GM18861 (cell line): ENCODE data around the gene EIF1B.
"Not testable (repeated sequence)": the region's sequence is repeated elsewhere in the genome, so short reads cannot be mapped to it uniquely, and the experiment has no call there.

Experiments
- ATAC-seq: cut with Tn5 transposase; IDR thresholded peaks from one replicate; pipeline ENCODE4 v1.9.1; 2021; ENCODE audit not compliant: unreplicated experiment

Gene EIF1B

DNA sequence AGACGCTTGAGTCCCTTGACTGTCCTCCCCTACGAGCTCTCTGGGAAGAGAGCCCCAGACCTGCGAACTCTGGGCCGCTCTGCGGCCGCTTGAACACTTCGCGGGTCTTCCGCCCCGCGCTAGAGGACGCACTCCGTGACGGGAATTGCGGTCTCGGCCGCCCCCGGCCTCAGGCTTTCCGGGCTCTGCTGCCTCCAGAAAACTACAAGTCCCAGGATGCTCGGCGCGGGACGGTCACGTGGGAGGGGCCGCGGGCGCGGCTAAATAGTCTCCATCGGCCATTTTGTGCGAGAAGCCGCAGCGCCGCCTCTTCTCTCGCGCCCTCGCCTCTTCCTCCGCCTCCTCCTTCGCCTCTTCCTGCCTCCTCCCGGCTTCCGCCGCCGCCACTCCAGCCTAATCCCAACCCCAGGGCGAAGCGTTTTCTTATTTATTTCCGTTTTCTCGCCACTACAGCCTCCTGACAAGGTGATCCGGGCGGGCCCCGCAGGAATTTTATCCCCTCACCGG is at the start of gene EIF1B:
Gene EIF1B, plus strand, starts transcription at position 290 of the 507 bp plus-strand sequence. CDS start 235 bp downstream, outside the sequence.
- ATAC-seq = peak; percentile 91

DNA sequence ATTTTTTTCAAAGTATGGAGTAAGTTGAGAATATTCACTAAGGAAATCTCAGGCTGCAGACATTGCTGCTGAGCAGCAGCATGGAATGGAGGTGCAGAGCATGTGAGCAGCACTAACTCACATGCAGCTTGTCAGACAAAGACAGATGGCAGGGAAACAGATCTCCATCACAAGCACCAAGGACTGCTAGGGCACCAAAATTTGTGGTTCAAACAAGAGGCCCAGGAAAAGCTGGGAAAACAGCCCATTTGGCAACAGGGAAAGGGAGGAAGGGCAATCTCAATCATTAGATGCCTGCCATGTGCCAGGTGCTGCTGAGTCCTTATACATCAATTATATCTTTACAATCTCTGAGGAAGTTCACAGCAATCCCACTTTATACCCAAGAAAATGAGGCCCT is 47.2 kb upstream of the EIF1B start:
- ATAC-seq = no peak

DNA sequence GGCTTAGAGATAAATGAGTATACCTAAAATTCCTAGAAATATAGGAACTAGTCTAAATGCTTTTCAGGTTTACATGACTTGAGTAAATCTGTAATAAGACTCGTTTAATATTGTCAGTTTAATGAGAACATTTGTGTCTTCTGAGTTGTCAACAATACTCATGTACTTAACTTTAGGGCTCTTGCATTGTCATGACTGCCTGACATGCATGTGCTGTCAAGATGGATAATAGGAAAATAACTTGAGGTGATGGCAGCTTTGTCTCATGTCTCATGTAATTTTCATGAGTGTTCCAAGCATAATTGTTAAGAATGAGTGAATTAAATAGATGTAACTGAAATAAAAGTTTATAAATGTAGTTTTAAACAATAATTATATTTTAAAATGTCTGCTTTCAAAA is 45.1 kb upstream of the EIF1B start:
- no peak for ATAC-seq

DNA sequence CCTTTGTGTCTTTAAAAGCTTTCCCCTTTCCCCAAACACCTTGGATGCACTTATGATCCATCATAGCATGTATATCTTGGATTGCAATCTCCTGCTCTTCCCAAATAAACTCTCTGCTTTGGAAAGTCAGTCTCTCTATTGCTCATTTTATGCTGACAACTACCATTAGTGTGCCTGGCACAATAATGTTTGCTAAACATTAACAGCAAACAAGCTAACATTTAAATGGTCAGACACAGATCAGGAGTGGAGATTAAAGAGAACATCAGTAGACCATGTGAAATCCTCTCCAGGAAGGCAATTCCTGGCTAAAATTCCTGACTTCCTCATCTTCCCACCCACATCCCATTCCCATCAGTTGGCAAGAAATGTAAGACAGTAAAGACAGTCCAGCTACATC is 44.3 kb upstream of the EIF1B start:
- no peak for ATAC-seq

DNA sequence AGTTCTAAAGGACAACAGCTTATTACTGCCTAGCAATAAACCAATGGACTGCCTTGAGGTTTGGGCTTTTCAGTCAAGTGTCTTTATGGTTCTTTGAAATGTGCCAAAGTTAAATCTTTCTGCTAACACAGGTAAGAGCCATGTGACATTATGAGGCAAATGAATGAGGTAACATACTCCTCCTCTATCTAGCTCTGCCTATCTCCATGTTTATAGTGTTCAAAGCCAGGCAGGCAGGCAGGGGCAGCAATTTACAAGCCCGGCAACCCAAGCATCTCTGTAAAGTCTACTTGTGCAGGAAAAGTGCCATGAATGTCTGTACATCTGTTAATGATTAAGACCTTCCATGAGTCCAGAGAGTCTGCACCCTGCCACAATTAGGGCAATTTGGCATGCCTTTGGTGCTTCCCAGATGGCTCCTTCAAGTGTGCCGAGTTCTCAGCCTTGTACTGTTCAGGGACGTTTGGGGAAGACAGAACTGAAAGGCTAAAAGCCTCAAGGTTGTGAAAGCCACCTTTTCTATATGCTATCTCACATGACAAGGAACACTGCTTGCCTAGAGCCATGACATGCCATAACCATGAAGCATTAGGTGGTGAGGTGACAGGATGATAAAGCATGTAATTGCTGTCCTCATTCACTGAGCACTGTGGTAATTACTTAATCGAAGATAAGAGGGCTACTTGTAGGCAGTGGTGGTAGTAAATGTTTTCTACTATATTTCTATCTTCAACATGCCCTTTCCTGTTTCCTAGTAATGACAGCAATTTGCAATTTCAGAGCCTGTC is 41.4 kb upstream of the EIF1B start:
- no peak for ATAC-seq

DNA sequence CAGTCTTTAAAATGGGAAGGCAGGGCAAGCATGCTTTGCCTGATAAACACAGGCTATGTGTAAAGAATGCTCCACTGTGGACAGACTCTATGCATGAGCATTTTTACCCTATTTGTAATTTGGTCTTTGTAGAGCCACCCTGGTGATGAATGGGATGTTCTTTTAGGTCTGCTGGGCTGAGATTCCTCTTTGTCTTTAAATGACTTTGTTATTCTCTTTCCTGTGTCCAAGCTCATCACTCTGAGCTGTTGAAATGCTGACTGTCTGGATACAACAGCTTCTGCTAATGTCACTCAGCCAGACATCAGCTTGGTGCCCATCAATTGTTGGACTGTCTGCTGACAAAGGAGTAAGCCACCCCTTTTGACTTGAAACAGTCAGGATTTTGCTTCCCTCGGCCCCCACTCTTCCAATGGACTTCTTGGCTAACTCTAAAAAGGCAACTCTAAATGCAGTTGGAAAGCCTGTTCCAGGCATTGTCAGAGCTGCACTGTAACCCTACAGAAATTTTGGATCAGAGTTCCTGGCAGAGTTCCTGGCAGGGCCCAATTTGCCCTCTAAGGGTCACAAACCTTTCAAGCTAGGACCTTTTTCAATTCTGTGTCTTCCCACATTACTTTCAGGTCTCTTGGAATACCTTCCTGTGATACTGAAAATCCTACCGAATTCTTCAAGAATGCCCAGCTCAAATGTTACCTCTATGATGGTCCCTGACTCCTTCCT is 40.5 kb upstream of the EIF1B start:
- no peak for ATAC-seq

DNA sequence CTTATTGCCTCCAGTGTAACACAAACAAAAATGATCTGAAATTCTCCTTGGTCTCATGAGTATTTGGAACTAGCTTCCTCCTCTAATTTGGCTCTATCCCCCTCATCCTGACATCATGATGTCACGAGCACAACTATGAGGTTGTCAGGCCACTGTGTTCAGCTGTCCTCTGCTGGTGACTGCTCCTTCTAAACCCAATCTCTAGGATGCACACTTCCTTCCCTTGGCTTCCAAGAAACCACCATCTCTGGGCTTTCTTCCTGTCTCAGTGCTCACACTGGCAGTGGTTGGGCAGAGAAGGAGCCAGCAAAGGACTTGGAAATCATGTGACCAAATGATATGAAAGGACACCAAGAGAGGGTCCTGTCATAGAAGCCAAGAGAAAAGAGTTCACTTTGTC is 30.7 kb upstream of the EIF1B start:
- ATAC-seq = no peak

DNA sequence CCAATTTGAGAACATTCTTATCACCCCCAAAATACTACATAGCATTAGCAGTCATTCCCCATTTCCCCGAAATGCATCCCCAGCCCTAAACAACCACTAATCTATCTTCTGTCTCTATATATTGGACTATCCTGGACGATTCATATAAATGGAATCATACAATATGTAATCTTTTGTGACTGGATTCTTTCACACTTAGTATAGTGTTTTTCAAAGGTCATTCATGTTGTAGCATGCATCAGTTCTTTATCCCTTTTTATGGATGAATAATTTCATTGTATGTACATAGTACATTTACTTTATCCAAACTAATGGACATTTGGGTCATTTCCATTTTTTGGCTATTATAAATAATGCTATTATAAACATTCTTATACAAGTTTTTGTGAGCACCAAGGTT is 27.5 kb upstream of the EIF1B start:
- no peak for ATAC-seq

DNA sequence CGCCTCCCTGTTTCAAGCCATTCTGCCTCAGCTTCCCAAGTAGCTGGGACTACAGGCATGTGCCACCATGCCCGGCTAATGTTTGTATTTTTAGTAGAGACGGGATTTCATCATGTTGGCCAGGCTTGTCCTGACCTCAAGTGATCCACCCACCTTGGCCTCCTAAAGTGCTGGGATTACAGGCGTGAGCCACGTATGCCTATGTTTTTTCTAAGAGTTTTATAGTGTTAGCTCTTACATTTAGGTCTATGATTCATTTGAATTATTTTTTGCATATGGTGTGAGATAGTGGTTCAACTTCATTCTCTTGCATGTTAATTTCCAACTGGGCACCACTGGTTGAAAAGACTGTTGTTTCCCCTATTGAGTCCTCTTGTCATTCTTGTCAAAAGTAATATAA is 26.4 kb upstream of the EIF1B start:
- ATAC-seq = not testable (repeated sequence)

DNA sequence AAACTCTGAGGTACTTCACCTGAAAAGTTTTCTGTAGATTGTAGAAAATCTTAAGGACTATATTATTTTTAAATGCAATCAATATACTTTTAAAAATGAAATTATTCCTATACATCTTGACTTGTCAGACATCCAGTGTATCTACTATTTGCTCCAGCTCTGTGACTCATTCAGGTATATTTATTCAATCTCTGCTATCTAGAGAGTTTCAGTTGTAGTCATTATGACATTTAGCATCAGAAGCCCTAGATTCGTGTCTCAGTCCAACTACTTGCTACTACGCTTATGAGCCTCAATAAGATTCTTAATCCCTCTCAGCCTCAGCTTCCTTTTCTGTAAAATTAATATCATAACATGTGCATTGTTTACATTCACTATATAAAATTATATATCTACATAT is 22.3 kb upstream of the EIF1B start:
- no peak for ATAC-seq

DNA sequence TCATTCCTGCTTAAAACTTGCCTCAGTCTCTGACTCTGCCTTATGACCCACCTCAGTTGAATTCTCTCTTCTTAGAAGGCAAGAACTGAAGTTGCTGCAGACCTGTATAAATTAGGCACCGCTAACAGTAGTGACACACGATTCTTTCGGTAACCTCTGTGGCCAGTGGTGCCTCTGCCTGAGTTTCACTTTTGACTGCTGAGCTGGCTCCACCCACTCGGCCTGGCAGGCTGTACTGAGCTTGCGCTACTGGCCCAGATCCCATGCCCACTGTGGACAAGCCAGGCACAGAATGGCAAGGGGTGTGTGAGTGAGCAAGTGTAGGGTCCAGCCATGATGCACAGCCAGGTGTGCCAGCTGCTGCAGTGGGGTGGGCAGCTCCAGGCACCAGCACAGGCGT is 19.1 kb upstream of the EIF1B start:
- ATAC-seq = no peak

DNA sequence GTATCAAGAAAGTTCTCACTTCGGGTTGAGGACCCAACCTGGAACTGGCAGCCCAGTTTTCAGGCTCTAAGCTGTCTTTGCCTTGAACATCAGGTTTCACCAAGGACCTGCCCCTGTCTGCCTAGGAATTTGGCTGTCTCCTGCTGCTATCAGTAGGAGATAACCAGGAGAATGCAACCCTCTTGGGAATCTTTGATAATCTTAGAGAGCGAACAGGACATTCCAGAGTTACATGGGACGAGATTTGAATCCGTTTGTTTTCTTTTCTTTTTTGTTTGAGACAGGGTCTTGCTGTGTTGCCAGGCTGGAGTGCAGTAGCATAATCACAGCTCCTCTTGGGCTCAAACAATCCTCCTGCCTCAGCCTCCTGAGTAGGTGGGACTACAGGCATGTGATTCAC is 18.0 kb upstream of the EIF1B start:
- no peak for ATAC-seq

DNA sequence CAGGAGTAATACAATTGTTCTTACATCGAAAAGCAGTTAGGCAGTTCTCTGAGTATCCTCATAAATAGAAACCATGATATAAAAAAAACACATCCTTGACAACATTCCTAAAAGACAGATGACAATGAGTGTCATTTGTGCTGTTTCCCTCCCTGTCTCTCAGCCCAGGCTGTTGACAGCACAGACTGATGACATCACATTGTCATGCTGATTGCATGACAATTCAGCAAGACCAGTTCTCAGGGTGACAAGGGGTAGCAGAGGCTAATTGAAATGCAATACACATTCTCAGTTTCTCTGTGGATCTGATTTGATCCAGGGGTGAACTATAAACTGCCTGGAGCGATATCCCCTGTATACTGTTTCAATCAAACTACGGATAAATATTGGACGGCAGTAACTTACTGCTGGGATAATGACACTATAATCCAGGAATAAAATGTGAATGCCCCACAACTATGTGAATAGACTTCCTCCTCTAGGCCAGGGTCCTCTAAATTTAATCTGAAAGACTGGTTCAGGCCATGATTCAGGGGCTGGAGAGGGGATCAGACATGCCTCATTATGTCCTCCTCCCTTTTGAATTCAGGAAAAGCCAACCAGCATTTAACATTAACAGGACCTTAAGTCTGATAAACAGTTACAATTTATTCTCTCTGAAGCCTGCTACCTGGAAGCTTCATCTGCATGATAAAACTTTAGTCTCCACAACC is 16.7 kb upstream of the EIF1B start:
- no peak for ATAC-seq

DNA sequence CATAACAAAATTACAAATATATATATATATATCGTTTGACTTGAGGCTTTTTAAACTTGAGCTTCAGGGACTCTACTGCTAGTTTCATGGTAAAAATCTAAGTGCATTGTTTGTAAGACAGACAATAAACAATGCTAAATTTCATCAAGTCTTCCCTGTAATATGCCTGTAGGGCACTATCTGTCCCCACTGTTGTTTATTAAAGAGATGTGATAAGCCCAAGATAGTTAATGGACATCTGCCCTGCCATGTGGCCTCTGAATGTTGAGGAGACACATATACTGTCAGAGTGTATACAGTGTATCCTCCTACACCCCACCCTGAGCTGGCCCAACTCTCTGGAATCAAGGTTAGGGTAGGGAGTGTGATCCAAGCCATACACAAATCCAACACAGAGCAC is 15.1 kb upstream of the EIF1B start:
- no peak for ATAC-seq

DNA sequence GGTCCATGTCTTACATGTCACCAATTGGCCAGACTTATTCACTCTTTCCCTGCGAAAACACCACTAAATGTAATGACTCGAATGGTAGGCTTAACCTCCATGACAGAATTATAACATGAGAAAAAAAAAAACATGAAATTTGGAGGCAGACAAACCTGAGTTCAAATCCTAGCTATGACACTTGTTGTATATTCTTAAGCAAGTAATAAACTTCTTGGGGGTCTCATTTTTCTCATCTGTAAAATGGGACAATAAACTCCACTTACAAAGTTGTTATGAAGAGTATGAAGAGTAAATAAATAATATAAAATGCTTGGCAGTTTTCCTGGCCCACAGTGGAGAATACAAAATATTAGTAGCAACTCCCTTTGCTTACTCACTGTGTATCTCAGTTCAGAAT is 11.4 kb upstream of the EIF1B start:
- ATAC-seq = no peak

DNA sequence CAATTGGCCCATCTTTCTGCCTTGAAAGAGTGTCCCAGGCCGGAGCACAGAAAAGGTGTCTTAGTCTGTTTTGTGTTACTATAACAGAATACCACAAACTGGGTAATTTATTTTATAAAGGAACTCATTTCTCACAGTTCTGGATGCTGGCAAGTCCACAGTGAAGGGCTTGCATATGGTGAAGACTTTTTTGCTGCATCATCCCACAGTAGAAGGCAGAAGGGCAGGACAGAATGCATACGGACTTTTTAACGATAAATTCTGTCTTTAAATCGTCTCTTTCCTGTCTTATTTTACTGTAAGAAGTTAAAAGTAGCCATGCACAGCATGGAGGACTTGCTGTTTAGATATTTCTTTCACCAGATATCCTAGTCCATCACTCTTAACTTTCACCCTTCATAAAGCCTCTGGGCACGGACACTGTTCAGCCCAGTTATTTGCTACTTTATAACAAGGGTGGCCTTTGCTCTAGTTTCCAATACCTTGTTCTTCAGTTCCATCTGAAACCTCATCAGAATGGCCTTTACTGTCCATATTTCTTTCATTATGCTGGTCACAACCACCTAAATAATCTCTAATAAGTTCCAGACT is 10.3 kb upstream of the EIF1B start:
- no peak for ATAC-seq

DNA sequence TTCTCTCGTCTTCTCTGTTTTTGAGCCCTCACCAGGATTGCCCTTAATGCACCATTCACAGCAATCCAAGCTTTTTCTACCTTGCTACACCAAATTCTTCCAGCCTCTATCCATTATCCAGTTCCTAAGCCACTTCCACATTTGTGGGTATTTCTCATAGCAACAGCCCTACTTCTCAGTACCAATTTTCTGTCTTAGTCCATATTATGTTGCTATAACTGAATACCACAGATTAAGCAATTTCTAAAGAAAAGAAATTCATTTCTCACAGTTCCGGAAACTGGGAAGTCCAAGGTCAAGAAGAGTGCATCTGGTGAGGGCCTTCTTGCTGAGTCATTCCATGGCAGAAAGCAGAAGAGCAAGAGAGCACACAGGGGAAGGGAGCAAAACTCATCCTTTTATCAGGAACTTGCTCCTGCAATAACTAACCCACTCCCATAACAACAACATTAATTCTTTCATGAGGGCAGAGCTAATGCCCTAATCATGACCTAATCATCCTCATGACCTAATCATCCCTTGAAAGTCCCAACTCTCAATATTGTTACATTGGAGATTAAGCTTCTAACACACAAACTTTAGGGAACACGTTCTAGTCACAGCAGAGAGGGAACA is 9.7 kb upstream of the EIF1B start:
- no peak for ATAC-seq

DNA sequence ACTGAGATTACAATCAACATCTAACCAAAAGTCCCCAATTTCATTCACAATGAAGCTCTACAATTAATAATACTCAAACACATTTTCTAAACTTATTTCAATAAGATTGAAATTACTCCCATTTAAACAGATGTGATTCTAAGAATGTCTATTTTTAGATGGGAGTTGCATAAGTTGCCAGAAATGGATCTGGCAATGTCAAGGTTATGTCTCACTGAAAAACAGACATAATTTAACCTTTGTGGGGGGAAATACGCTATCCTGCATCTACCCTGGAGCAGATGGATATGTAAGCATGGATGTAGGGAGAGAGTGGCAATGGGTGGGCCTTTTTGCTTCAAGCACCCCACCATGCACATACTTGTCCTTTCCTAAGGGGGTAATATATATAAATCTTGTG is 6.7 kb upstream of the EIF1B start:
- ATAC-seq = no peak

DNA sequence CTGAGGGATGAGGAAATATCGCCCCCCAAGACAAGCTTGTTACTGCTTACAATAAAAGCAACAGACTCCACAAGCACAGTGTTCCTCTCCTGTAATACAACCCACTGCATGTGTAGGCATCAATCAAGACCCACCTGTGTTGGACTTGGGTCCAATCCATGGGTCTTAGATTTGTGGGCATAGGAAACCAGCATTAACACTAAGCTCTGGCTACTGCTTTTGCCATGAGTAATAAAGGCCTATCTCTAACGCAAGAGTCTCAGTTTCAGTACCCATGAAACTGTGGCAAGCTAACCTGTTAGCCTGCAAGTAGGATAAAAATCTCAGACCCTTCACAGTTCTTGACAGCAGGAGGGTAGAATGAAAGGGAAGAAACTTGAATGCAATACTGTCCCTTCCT is 5.2 kb upstream of the EIF1B start:
- ATAC-seq = no peak

DNA sequence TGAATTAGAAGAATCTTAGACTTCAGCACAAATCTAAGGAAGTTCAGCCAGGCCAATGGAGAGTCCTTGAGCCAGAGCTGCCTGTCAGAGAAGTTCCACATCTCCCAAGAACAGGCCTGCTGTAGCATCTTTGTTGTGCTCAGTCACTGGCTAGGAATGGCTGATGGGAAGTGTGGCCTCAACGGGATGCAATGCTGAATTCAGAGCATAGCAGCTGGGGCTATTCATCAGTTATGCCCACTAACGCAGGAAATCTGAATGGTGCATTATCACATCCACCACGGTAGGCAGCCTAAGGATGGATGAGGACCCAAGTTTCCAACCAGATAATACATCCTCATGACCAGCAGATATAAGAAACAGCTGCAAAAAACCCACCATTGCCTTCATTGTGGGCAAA is 3.2 kb upstream of the EIF1B start:
- no peak for ATAC-seq

DNA sequence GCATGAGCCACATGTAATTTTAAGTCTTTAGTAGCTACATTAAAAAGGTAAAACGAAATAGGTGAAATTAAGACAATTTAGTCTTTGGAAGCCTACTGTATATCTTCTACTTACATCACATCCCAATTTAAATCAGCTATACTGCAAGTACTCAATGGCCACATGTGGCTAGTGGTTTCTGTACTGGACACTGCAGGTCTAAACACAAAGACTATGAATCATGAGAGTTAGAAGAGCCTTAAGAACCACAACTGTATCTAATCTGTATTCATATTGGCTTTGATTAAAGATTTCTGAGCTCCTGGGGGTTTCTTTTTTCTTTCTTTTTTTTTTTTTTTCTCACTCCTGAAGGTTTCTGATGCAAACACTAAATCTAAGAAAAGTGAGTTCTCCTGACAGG is 2.3 kb upstream of the EIF1B start:
- no peak for ATAC-seq
